ENCODE results near the gene MYH15. TPM values are rescaled to one million over a fixed set of nuclear protein-coding genes. Genes with fewer than 3 reads are reported as not detected.

Gene MYH15
- polyA plus RNA-seq, 4 donors: 0.27 to 0.48 (median 0.35) TPM; not detected in 1

Other genes with a start within 250 kb of the MYH15 start
- 100 to 1,000 TPM in 2 of 4 donors, 10 to 100 TPM in 2; 20.5 to 130 (median 91.0) TPM for gene HHLA2, start 214.0 kb downstream of the MYH15 start, polyA plus RNA-seq
- 1 to 10 TPM in 2 of 4 donors, under 1 TPM in 1, not detected in 1; 0.45 to 7.8 (median 4.8) TPM for gene CIP2A, start 78.8 kb upstream of the MYH15 start, polyA plus RNA-seq
- 10 to 100 TPM in 1 of 4 donors, 1 to 10 TPM in 2, under 1 TPM in 1; 0.54 to 13.2 (median 2.0) TPM for gene DZIP3, start 79.1 kb upstream of the MYH15 start, polyA plus RNA-seq
- 10 to 100 TPM in 1 of 4 donors, 1 to 10 TPM in 1, not detected in 2; 4.9 to 57.5 TPM for gene RETNLB, start 246.8 kb upstream of the MYH15 start, polyA plus RNA-seq